ENCODE results near the gene FOSL1.

The FOSL1 gene

GRCh38 chr11:65919141-65919572, 19.0 kb upstream of the FOSL1 start, which contains the start of gene DRAP1:
Gene DRAP1, plus strand, starts transcription at chr11:65919426. Its CDS starts 76 bp downstream, at chr11:65919502.
- FAIRE-seq, result no peak

- FAIRE-seq, result no peak
Measured at GRCh38 chr11:65918211-65919140, 18.3 kb upstream of the FOSL1 start, which contains the start of gene C11orf68. Gene C11orf68, minus strand, starts transcription at chr11:65919062. Its CDS starts 31 bp downstream, at chr11:65919031.

- no peak for FAIRE-seq
Measured at GRCh38 chr11:65917434-65918210, 17.4 kb upstream of the FOSL1 start.

GRCh38 chr11:65917077-65917433, 16.9 kb upstream of the FOSL1 start:
- no peak for FAIRE-seq

GRCh38 chr11:65916391-65916790, 16.2 kb upstream of the FOSL1 start:
- no peak for FAIRE-seq

GRCh38 chr11:65915821-65916251, 15.6 kb upstream of the FOSL1 start:
- no peak for FAIRE-seq

GRCh38 chr11:65915101-65915820, 15.1 kb upstream of the FOSL1 start:
- no peak for FAIRE-seq

GRCh38 chr11:65912845-65913244, 12.7 kb upstream of the FOSL1 start:
- FAIRE-seq, result no peak

GRCh38 chr11:65911682-65912568, 11.7 kb upstream of the FOSL1 start:
- no peak for FAIRE-seq

GRCh38 chr11:65907878-65908277, 7.7 kb upstream of the FOSL1 start:
- FAIRE-seq, result no peak

- FAIRE-seq, result no peak
Measured at GRCh38 chr11:65906602-65907001, 6.4 kb upstream of the FOSL1 start.

GRCh38 chr11:65903715-65904114, 3.5 kb upstream of the FOSL1 start:
- FAIRE-seq, result no peak

- FAIRE-seq, result no peak
Measured at GRCh38 chr11:65903068-65903481, 2.9 kb upstream of the FOSL1 start.

GRCh38 chr11:65900899-65901180, 652 bp upstream of the FOSL1 start:
- FAIRE-seq, result no peak

GRCh38 chr11:65899356-65900124, 648 bp downstream of the FOSL1 start:
- no peak for FAIRE-seq

GRCh38 chr11:65898656-65899355, 1.4 kb downstream of the FOSL1 start:
- FAIRE-seq, result no peak

- no peak for FAIRE-seq
Measured at GRCh38 chr11:65897020-65897471, 3.1 kb downstream of the FOSL1 start.

GRCh38 chr11:65896034-65896999, 3.9 kb downstream of the FOSL1 start:
- no peak for FAIRE-seq

- no peak for FAIRE-seq
Measured at GRCh38 chr11:65895482-65895981, 4.7 kb downstream of the FOSL1 start.
